Muscle of arm (tissue), 12 donors: ENCODE measurements around the gene OR6B3. TPM values are rescaled to one million over a fixed set of nuclear protein-coding genes. Genes with fewer than 3 reads are reported as not detected.

Experiments used
- polyA plus RNA-seq, 12 donors: library from polyadenylated mRNA; unstranded; fragments of 120-200 nt; gene quantifications; one replicate each; pipeline ENCODE4 v1.2.1, GENCODE V29; 2013; ENCODE audit not compliant: insufficient read length in 12 of 12

Gene OR6B3
- polyA plus RNA-seq, 12 donors: not detected

Other genes with a start within 250 kb of the OR6B3 start
- gene NDUFA10, start 28.2 kb downstream of the OR6B3 start, polyA plus RNA-seq: 100 to 1,000 TPM in 5 of 12 donors, 10 to 100 TPM in 6, not detected in 1; 70.2 to 121 (median 98.3) TPM
- gene OR6B2, start 23.1 kb downstream of the OR6B3 start, polyA plus RNA-seq: not detected
- 10 to 100 TPM in 11 of 12 donors, not detected in 1; 60.0 to 98.7 (median 80.0) TPM for gene COPS9, start 82.8 kb upstream of the OR6B3 start, polyA plus RNA-seq
- gene OTOS, start 87.1 kb upstream of the OR6B3 start, polyA plus RNA-seq: not detected